ENCODE data around the gene ENOX1.

The ENOX1 gene

DNA sequence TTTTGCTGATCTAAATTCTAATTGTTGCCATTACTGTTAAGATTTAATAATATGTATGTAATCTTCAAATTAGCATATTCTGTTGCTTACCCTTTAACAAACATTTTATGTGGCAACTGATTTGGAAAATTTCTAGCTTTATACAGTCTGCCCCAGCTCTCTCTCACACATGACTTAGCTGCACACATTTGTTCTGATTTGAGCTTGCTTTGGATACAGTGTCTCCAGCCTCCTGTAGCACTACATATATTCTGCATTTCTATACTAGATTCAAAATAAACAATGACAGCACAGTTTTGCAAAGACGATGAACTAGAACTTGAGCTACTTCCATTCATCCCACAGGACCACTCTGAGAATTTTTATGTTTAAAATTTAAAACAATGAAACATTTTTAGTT lies 508.6 kb downstream of the ENOX1 start:
- H3F3A ChIP-seq (ENCODE audit: insufficient read depth, low read length), result no peaks in the 10 kb centered on the region
- H3K9me3 ChIP-seq (ENCODE audit: low read length), result no peaks in the 10 kb centered on the region
- no peaks in the 10 kb centered on the region for H4K20me1 ChIP-seq (ENCODE audit: insufficient read depth, low read length)
- H3K36me3 ChIP-seq (ENCODE audit: insufficient read depth, low read length), result no peaks in the 10 kb centered on the region
- H3K9ac ChIP-seq (ENCODE audit: low read length), result no peak overlapping the region
- H3K27ac ChIP-seq (ENCODE audit: low read depth, low read length, poor library complexity, severe bottlenecking), result no peak overlapping the region
- H3K4me2 ChIP-seq (ENCODE audit: low read length), result no peak overlapping the region
- no peaks in the 10 kb centered on the region for H3K79me2 ChIP-seq (ENCODE audit: insufficient read depth, low read length)
- H3K27me3 ChIP-seq (ENCODE audit: insufficient read depth, low read length), result no peaks in the 10 kb centered on the region
- no peak overlapping the region for H2AFZ ChIP-seq (ENCODE audit: low read length)
- no peaks in the 10 kb centered on the region for H3K4me1 ChIP-seq (ENCODE audit: insufficient read depth, low read length, severe bottlenecking)
- H3K4me3 ChIP-seq (ENCODE audit: low read depth, low read length, poor library complexity, severe bottlenecking), result no peak overlapping the region
- no peaks in the 10 kb centered on the region for H3K9me2 ChIP-seq (ENCODE audit: low read depth, low read length)
- TF ChIP-seq, protein P1, sequence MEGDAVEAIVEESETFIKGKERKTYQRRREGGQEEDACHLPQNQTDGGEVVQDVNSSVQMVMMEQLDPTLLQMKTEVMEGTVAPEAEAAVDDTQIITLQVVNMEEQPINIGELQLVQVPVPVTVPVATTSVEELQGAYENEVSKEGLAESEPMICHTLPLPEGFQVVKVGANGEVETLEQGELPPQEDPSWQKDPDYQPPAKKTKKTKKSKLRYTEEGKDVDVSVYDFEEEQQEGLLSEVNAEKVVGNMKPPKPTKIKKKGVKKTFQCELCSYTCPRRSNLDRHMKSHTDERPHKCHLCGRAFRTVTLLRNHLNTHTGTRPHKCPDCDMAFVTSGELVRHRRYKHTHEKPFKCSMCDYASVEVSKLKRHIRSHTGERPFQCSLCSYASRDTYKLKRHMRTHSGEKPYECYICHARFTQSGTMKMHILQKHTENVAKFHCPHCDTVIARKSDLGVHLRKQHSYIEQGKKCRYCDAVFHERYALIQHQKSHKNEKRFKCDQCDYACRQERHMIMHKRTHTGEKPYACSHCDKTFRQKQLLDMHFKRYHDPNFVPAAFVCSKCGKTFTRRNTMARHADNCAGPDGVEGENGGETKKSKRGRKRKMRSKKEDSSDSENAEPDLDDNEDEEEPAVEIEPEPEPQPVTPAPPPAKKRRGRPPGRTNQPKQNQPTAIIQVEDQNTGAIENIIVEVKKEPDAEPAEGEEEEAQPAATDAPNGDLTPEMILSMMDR (IDR thresholded peaks at IDR 0.05; ENCODE audit: low read length), result no peak
- TF ChIP-seq EZH2 (IDR thresholded peaks at IDR 0.05; ENCODE audit: borderline replicate concordance, low read length), result no peak

DNA sequence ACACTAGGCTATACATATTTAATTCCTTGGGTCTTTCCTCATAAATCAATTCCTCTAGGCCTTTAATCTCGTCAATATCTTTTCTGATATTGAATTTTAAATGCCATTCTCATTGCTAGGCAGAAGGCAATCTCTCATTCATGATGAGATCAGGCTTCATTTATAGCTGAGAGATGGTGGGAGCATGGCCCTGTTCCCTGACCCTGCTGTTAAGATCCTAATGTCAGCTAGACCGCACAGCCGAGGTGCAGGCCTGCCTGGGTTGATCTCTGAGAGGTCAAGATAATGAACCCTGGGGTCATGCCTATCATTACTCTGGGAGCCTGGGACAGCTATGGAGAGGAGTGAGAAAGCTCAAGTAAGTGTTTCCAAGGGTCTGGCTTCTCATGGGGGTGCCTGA lies 509.6 kb downstream of the ENOX1 start:
- H3K9me2 ChIP-seq (ENCODE audit: low read depth, low read length), result no peaks in the 10 kb centered on the region
- H3F3A ChIP-seq (ENCODE audit: insufficient read depth, low read length), result no peaks in the 10 kb centered on the region
- H3K27ac ChIP-seq (ENCODE audit: low read depth, low read length, poor library complexity, severe bottlenecking), result no peak overlapping the region
- TF ChIP-seq, protein P1 (IDR thresholded peaks at IDR 0.05; ENCODE audit: low read length), result no peak
- no peak for TF ChIP-seq EZH2 (IDR thresholded peaks at IDR 0.05; ENCODE audit: borderline replicate concordance, low read length)
- no peak overlapping the region for H2AFZ ChIP-seq (ENCODE audit: low read length)
- no peaks in the 10 kb centered on the region for H3K4me1 ChIP-seq (ENCODE audit: insufficient read depth, low read length, severe bottlenecking)
- no peak overlapping the region for H3K4me3 ChIP-seq (ENCODE audit: low read depth, low read length, poor library complexity, severe bottlenecking)
- no peak overlapping the region for H3K9ac ChIP-seq (ENCODE audit: low read length)
- no peaks in the 10 kb centered on the region for H3K27me3 ChIP-seq (ENCODE audit: insufficient read depth, low read length)
- no peaks in the 10 kb centered on the region for H3K9me3 ChIP-seq (ENCODE audit: low read length)
- H3K36me3 ChIP-seq (ENCODE audit: insufficient read depth, low read length), result no peaks in the 10 kb centered on the region
- no peaks in the 10 kb centered on the region for H3K79me2 ChIP-seq (ENCODE audit: insufficient read depth, low read length)
- H3K4me2 ChIP-seq (ENCODE audit: low read length), result no peak overlapping the region
- no peaks in the 10 kb centered on the region for H4K20me1 ChIP-seq (ENCODE audit: insufficient read depth, low read length)

DNA sequence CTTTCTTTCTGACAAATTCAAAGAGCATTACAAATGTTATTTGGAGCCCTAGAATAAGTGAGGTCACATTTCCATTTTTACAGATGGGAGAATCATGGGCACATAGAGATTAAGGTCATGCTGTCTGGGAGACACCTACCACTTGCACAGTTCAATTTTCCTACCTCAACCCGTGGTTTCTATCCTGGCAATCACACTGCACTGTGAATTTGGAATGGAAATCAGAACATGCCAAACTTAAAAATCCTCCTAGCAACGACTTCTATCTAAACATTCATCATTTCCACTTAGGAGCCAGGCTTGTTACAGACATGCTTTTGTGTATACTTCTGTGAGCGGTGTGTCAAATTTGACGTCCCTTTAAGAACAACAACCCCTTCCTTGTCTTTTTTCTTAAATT lies 511.9 kb downstream of the ENOX1 start:
- no peak overlapping the region for H3K9ac ChIP-seq (ENCODE audit: low read length)
- H3K27me3 ChIP-seq (ENCODE audit: insufficient read depth, low read length), result no peaks in the 10 kb centered on the region
- H3K79me2 ChIP-seq (ENCODE audit: insufficient read depth, low read length), result no peaks in the 10 kb centered on the region
- no peak overlapping the region for H3K27ac ChIP-seq (ENCODE audit: low read depth, low read length, poor library complexity, severe bottlenecking)
- H3K36me3 ChIP-seq (ENCODE audit: insufficient read depth, low read length), result no peaks in the 10 kb centered on the region
- TF ChIP-seq EZH2 (IDR thresholded peaks at IDR 0.05; ENCODE audit: borderline replicate concordance, low read length), result no peak
- TF ChIP-seq, protein P1 (IDR thresholded peaks at IDR 0.05; ENCODE audit: low read length), result no peak
- no peak overlapping the region for H3K4me3 ChIP-seq (ENCODE audit: low read depth, low read length, poor library complexity, severe bottlenecking)
- H2AFZ ChIP-seq (ENCODE audit: low read length), result no peak overlapping the region
- H3K4me1 ChIP-seq (ENCODE audit: insufficient read depth, low read length, severe bottlenecking), result no peaks in the 10 kb centered on the region
- no peak overlapping the region for H3K4me2 ChIP-seq (ENCODE audit: low read length)
- H3K9me3 ChIP-seq (ENCODE audit: low read length), result no peaks in the 10 kb centered on the region
- no peaks in the 10 kb centered on the region for H3K9me2 ChIP-seq (ENCODE audit: low read depth, low read length)
- no peaks in the 10 kb centered on the region for H4K20me1 ChIP-seq (ENCODE audit: insufficient read depth, low read length)
- no peaks in the 10 kb centered on the region for H3F3A ChIP-seq (ENCODE audit: insufficient read depth, low read length)

Measured in OCI-LY1 (cell line).